GM18499 (cell line): ENCODE data around the gene ZNF33A.
A peak's percentile ranks its signal among the peaks of the same experiment; 100 is the strongest.
"Not testable (repeated sequence)": the region's sequence is repeated elsewhere in the genome, so short reads cannot be mapped to it uniquely, and the experiment has no call there.

Source experiments
- ATAC-seq: cut with Tn5 transposase; IDR thresholded peaks from one replicate; pipeline ENCODE4 v1.9.1; 2021; ENCODE audit warnings: moderate number of reproducible peaks; ENCODE audit not compliant: insufficient read depth, unreplicated experiment

Gene ZNF33A

GRCh38 chr10:38010119-38010903 lies at the start of gene ZNF33A:
Gene ZNF33A (plus strand): TSS chr10:38010675. CDS start chr10:38012342, 1,667 bp downstream.
- ATAC-seq: peak; percentile 71

GRCh38 chr10:37965006-37965405 lies 45.5 kb upstream of the ZNF33A start:
- ATAC-seq: no peak

GRCh38 chr10:37972396-37972795 lies 38.1 kb upstream of the ZNF33A start:
- no peak for ATAC-seq

DNA sequence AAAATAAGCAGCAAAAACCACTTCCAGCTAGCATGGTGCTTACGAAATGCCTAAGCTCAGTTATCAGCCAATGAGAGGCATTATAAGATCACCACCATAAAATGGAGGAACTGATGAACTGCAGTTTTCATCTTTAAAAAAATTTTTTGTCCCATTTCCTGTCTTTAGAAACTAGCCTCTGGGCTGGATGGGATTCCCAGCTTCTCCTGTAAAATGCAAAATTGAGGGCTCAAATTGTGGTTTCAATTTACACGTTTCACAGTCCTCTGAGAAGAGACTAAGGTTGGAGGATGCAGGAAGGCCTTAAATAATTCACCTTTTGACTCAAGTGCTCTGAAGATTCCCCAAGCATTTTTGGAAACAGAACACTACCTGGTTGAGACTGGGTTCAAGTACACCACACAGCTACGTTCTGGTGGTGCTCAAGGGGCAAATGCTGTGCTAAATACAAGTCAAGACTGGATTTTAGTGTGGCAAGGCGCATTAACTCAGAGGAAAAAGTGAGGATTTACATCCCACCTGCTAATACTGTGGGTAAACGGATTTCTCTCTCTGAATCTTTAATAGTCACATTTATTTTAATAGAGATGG lies 35.0 kb upstream of the ZNF33A start:
- no peak for ATAC-seq

DNA sequence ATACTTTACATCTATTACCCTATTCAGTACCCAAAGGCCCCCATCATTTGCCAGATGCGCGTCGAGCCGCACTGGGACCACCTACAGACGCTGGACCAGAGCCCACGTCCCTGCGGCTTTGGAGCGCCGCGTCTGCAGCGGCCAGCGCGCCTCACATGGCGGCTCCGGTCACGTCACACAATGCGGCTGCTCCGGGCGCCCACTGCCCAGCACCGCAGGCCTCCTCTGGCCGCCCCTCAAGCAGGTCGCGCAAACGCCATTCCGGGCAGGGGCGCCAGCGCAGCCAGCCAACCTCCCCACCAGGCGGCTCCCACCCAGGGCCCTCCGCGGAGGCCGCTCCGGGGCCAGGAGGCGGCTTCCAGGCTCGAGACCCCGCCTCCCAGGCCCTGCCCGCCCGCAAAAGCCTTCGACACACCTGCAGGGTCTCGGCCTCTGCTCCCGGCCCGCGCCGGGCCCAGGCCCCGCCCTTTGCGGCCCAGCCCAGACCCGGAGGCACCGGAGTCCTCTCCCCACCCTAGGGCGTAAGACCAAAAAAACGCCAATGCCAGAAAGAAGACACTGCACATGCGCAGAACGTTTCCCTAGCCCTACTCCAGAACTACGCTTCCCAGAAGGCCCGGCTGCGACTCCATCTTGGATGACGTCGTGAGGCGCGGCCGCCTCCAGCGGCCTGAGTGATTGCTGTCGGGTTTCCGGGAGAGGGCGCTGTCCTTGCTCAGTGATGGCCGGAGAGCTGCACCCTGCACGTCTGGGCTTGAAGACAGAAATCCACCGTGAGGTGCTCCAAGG lies 34.2 kb upstream of the ZNF33A start, which contains the start of gene ZNF25:
TSS of gene ZNF25 (minus strand) at position 557 of the 789 bp plus-strand sequence. CDS start 4,925 bp downstream, outside the sequence.
- ATAC-seq: peak; percentile 87

GRCh38 chr10:37976880-37977203 lies 33.6 kb upstream of the ZNF33A start:
- ATAC-seq: peak; percentile 0

DNA sequence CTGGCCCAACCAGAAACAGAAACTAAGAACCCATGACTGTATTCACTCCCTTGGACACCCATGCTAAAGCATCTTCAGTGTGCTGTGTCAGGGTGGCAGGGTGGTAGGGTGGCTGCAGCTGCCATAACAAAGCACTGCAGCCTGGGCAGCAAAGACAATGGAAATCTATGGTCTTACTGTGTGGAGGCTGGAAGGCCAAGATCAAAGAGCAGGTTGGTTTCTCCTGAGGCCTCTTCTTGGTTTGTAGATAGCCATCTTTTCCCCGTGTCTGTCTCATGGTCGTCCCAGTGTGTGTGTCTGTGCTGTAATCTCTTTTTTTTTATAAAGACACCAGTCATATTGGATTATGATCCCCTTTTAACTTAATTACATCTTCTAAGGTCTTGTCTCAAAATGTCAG lies 18.8 kb upstream of the ZNF33A start:
- ATAC-seq: no peak

GRCh38 chr10:37992083-37992482 lies 18.4 kb upstream of the ZNF33A start:
- ATAC-seq: no peak

DNA sequence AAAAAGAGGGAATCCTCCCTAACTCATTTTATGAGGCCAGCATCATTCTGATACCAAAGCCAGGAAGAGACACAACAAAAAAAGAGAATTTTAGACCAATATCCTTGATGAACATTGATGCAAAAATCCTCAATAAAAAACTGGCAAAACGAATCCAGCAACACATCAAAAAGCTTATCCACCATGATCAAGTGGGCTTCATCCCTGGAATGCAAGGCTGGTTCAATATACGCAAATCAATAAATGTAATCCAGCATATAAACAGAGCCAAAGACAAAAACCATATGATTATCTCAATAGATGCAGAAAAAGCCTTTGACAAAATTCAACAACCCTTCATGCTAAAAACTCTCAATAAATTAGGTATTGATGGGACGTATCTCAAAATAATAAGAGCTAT lies 11.6 kb upstream of the ZNF33A start:
- ATAC-seq: not testable (repeated sequence)

DNA sequence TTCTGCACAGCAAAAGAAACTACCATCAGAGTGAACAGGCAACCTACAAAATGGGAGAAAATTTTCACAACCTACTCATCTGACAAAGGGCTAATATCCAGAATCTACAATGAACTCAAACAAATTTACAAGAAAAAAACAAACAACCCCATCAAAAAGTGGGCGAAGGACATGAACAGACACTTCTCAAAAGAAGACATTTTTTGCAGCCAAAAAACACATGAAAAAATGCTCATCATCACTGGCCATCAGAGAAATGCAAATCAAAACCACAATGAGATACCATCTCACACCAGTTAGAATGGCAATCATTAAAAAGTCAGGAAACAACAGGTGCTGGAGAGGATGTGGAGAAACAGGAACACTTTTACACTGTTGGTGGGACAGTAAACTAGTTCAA lies 10.0 kb upstream of the ZNF33A start:
- not testable (repeated sequence) for ATAC-seq

- ATAC-seq: no peak
Measured at GRCh38 chr10:38003026-38003425, 7.4 kb upstream of the ZNF33A start.

- no peak for ATAC-seq
Measured at GRCh38 chr10:38003588-38003987, 6.9 kb upstream of the ZNF33A start.

- ATAC-seq: no peak
Measured at GRCh38 chr10:38007551-38007950, 2.9 kb upstream of the ZNF33A start.

- no peak for ATAC-seq
Measured at GRCh38 chr10:38007991-38008390, 2.5 kb upstream of the ZNF33A start.

GRCh38 chr10:38016354-38016753 lies 5.9 kb downstream of the ZNF33A start:
- ATAC-seq: no peak

GRCh38 chr10:38019124-38019523 lies 8.6 kb downstream of the ZNF33A start:
- not testable (repeated sequence) for ATAC-seq

DNA sequence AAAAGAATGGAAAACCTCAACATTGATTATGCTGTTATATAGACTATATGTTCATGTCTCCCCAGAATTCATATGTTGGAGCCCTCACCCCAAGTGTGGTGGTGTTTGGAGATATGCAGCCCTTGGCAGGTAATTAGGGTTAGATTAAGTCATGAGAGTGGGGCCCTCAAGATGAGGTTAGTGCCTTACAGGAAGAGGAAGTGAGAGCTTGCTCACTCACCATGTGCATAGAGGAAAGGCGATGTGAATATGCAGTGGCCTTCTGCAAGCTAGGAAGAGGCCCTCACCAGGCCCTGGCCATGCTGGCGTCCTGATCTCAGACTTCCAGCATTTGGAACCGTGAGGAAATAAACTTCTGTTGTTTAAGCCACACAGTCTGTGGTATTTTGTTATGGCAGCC lies 14.8 kb downstream of the ZNF33A start:
- ATAC-seq: peak; percentile 75

- ATAC-seq: no peak
Measured at GRCh38 chr10:38027986-38028385, 17.5 kb downstream of the ZNF33A start.

DNA sequence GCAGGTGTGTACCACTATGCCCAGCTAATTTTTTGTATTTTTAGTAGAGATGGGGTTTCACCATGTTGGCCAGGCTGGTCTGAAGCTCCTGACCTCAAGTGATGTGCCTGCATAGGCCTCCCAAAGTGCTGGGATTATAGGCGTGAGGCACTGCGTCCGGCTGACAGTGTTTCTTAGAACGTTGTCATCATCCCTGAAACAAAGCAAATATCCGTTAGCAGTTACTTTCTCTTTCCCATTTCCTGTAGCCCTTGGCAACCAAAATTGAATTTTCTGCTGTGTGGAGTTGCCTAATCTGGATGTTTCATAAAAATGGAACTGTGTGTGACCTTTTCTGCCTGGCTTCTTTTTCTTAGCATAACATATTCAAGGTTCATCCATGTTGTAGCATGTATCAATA lies 22.4 kb downstream of the ZNF33A start:
- ATAC-seq: no peak

- peak; percentile 93 for ATAC-seq
Measured at GRCh38 chr10:38038107-38038931, 27.8 kb downstream of the ZNF33A start.
